Activated T-cell treated with anti-CD3 and anti-CD28 coated beads, Interleukin-2, amount 50 U/mL, for 4 hours (primary cell): ENCODE results near the gene CLRN2. TPM values are rescaled to one million over a fixed set of nuclear protein-coding genes. Genes with fewer than 3 reads are reported as not detected.

Source experiments
- ATAC-seq, 2 donors: fragments of 200-7000 bp; cut with Tn5 transposase; one replicate each; pipeline ENCODE4 v1.10.0; 2021
- DNase-seq: peaks from one replicate; pipeline ENCODE4 v3.0.0-alpha.2; 2020
- H3K27me3 Mint-ChIP-seq: one replicate; pipeline ENCODE4 v1.8.0; 2021; ENCODE audit warnings: low read depth, mixed read lengths
- H3K36me3 Mint-ChIP-seq: one replicate; pipeline ENCODE4 v1.8.0; 2022; ENCODE audit warnings: mixed read lengths; ENCODE audit not compliant: insufficient read depth
- H3K4me1 Mint-ChIP-seq: one replicate; pipeline ENCODE4 v1.8.0; 2021; ENCODE audit warnings: low read depth, mixed read lengths
- H3K4me3 Mint-ChIP-seq: one replicate; pipeline ENCODE4 v1.8.0; 2021; ENCODE audit warnings: mild to moderate bottlenecking, moderate library complexity, mixed read lengths
- H3K9me3 Mint-ChIP-seq: one replicate; pipeline ENCODE4 v1.8.0; 2021; ENCODE audit warnings: mixed read lengths
- total RNA-seq, 3 donors: library from RNA; stranded (reverse); gene quantifications; one replicate each; pipeline ENCODE4 v1.2.1, GENCODE V29; 2021

The CLRN2 gene
- total RNA-seq, 3 donors from 2014 or later: not detected

DNA sequence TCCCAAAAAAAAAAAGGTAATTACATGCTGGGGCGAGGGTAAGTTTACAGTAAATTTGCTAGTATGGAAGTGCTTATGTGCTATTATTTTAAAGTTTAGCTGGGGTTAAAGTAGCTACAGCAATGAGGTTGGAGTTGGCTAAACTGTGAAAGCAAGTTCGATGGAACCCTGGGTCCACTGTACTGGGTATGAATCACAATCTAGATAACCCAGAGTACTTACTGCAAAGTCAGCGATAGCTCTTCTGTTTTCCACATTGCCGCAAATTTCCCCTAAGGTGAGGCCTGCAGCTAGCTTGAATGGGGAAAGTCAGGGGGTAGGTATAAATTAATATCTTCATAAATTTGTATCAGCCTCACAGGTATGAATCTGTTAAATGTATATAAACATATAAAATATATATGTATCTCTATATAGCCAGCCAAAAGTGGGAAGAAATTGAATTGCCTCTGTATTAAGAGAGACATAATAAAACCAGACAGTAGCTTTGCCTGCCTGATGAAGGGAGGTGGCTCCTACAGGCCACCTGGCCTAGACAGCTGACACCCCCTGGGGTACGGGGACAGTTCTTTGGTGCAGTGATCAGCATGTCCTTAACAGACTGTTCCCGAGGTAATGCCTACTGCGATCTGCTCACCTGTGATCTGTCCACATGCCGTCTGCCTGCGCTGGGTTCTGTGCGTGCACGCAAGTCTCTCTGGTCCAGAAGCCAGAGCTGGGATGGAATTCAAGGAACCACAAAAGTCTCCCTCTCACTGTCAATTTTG is 30.6 kb downstream of the CLRN2 start:
- Mint-ChIP-seq H3K27me3 (peaks cover 17% of the 10 kb centered on the region), H3K9me3 (no peaks in the 10 kb centered on the region), H3K36me3 (no peaks in the 10 kb centered on the region), H3K4me3 (no peak overlapping the region), H3K4me1 (no peaks in the 10 kb centered on the region)
- no peak for DNase-seq
- no peak for ATAC-seq

DNA sequence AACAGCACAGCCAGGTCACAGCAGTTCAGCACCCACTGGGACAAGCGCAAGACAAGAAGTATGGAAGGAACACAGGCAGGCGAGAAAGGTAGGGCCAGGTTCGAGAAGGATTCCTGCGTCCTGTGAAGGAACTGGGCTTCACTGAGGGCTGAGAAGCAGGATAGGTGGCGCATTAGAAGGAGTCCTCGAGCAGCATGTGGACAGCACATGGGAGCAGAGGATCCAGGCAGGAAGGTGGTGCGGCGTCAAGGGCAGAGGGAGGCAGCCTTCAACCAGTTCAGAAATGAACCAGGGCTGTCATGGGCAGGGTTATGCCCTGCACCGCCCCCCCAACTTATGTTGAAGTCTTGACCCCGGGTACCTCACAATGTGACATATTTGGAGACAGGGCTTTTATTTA is 31.3 kb downstream of the CLRN2 start:
- Mint-ChIP-seq H3K4me3 (no peak overlapping the region), H3K9me3 (no peaks in the 10 kb centered on the region), H3K36me3 (no peaks in the 10 kb centered on the region), H3K27me3 (peaks cover 17% of the 10 kb centered on the region), H3K4me1 (no peaks in the 10 kb centered on the region)
- no peak for DNase-seq
- ATAC-seq: no peak

DNA sequence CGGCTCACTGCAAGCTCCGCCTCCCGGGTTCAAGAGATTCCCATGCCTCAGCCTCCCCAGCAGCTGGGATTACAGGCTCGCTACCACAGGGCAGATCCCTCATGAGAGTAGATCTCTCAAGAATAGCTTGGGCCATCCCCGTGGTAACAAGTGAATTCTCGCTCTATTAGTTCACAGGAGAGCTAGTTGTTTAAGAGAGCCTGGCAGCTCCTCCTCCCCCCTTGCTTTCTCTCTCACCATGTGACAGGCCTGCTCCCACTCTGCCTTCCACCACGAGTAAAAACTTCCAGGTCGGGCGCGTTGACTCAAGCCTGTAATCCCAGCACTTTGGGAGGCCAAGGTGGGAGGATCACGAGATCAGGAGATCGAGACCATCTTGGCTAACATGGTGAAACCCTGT is 31.7 kb downstream of the CLRN2 start:
- Mint-ChIP-seq H3K36me3 (no peaks in the 10 kb centered on the region), H3K27me3 (peaks cover 17% of the 10 kb centered on the region), H3K4me1 (no peaks in the 10 kb centered on the region), H3K9me3 (no peaks in the 10 kb centered on the region), H3K4me3 (no peak overlapping the region)
- DNase-seq (no peak), ATAC-seq (no peak)

DNA sequence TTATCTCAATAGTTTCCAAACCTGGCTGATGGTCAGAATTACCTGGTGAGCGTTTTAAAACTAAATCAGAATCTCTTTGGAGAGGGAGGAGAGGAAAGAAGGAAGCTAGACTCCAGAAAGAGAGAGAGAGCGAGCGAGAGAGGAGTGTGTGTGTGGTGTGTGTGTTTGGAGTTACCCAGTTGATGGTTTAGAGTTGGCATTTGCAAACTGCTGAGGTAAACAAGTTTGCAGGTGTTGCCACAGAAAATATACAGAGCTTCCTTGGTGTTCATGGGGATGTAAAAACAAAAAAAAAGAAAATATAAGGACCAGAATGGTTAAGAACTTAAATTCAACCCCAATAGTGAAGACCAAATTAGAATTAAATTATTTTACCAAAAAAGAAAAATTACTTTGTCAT is 35.6 kb downstream of the CLRN2 start:
- no peaks in the 10 kb centered on the region for H3K9me3 Mint-ChIP-seq
- H3K4me1 Mint-ChIP-seq: no peaks in the 10 kb centered on the region
- no peaks in the 10 kb centered on the region for H3K36me3 Mint-ChIP-seq
- no peak for DNase-seq
- no peak overlapping the region for H3K4me3 Mint-ChIP-seq
- H3K27me3 Mint-ChIP-seq: peaks cover 8% of the 10 kb centered on the region
- ATAC-seq: no peak

DNA sequence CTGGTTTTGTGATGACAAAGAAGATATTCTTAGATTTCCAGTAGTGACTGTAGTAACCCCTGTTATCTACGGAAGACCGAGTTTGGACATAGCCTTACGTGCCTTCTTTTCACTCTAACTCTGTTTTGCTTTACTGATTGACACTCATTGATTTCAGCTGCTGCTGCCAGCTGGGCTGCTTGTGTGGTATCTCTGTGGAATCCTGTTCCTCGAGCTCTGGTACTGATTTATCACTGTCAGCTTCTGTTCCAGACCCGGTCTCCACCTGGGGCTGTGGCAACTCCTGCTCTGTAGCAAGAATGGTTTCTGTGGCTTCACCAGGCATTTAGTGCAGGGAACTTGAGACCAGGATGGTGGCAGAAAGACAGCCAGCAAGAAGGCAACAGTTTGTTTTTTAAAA is 37.5 kb downstream of the CLRN2 start:
- Mint-ChIP-seq H3K4me3 (no peak overlapping the region), H3K27me3 (peaks cover 13% of the 10 kb centered on the region), H3K9me3 (no peaks in the 10 kb centered on the region), H3K36me3 (no peaks in the 10 kb centered on the region), H3K4me1 (no peaks in the 10 kb centered on the region)
- no peak for ATAC-seq
- DNase-seq: no peak

DNA sequence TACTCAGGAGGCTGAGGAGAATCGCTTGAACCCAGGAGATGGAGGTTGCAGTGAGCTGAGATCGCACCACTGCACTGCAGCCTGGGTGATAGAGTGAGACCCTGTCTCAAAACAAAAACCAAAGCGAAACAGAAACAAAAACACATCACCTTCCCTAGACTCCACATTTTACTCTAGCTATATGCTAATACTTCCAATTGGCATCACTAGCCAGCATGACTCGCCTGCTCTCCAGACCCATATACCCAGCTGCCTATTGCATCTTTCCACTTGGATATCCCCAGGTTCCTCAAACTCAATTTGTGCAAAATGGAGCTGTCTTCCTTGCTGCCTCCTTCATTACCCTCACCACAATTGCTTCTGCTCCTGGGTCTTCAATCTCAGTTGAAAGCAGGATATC is 39.6 kb downstream of the CLRN2 start:
- Mint-ChIP-seq H3K4me1 (no peaks in the 10 kb centered on the region), H3K9me3 (no peaks in the 10 kb centered on the region), H3K27me3 (peaks cover 13% of the 10 kb centered on the region), H3K4me3 (no peak overlapping the region), H3K36me3 (no peaks in the 10 kb centered on the region)
- DNase-seq (no peak), ATAC-seq (no peak)

DNA sequence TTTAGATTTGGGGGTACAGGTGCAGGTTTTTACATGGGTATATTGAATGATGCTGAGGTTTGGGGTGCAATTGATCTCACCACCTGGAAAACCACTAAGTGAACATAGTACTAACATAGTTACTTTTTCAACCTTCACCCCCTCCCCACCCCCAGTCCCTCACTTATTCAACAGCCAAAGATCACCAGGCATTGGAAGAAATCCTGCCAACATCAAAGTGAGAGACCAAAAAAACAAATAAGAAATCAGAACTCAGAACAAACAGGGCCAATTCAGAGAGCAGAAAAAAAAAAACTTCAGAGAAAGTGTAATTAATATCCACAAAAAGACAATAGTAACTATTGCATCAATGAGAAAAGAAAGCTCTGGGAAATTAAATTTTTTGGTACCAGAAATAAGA is 41.5 kb downstream of the CLRN2 start:
- H3K36me3 Mint-ChIP-seq: no peaks in the 10 kb centered on the region
- H3K4me1 Mint-ChIP-seq: no peaks in the 10 kb centered on the region

DNA sequence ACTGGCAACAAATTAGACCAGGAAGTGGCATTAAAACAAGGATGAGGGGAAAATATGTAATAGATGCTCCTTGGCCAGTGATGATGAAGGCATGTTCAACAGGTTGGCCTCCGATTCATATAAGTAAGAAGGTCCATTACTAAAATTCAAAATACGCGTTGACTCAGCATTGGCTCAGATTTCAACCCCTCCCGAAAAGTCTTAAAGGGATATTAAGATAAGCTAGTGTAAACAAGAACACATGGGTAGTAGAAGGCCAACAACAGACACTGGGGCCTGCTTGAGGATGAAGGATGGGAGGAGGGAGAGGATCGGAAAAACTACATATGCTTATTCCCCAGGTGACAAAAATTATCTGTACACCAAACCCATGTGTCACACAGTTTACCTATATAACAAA is 42.9 kb downstream of the CLRN2 start:
- no peak overlapping the region for H3K4me3 Mint-ChIP-seq
- H3K36me3 Mint-ChIP-seq: no peaks in the 10 kb centered on the region
- H3K9me3 Mint-ChIP-seq: no peaks in the 10 kb centered on the region
- peaks cover 11% of the 10 kb centered on the region for H3K27me3 Mint-ChIP-seq
- no peaks in the 10 kb centered on the region for H3K4me1 Mint-ChIP-seq
- DNase-seq: no peak
- ATAC-seq: no peak

More for the DNA sequence above, 41.5 kb downstream of the CLRN2 start:
- Mint-ChIP-seq H3K27me3 (peaks cover 11% of the 10 kb centered on the region), H3K4me3 (no peak overlapping the region), H3K9me3 (no peaks in the 10 kb centered on the region)
- DNase-seq: no peak
- no peak for ATAC-seq

DNA sequence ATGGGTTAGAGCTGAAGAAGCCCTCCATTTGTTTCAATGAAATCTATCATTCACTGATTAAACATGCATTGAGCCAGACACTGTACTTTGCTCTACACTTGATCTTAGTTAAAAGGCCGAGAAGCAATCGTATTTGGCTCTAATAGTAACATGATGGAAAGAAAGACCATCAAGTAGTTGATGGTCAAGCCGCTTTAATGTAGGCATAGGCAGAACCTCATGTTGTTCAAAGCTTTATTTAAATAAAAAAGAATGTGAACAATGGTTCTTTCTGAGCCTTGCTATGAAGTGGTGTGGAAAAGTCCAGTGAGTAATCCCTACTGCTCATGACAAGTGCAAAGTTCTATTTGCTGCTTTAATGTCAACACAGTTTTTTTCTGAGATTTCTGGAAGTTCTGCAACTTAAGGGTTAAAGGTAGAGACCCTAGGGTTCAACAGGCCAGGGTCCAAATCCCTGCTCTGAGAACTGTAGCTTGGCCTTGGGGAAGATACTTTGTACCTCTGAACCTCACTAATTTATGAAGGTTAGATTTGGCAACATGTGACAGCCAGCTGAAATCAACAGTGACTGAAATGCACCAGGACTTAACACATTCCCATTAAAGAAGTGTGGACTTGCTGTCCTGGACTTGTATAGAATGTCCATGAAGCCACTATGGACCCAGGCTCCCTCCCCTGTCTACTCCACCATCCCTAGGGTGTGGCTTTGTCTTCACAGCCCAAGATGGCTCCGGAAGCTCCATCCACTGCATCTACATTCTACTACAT is 44.2 kb downstream of the CLRN2 start:
- Mint-ChIP-seq H3K9me3 (no peaks in the 10 kb centered on the region), H3K36me3 (no peaks in the 10 kb centered on the region), H3K4me3 (no peak overlapping the region), H3K27me3 (peaks cover 11% of the 10 kb centered on the region), H3K4me1 (no peaks in the 10 kb centered on the region)
- DNase-seq: no peak
- ATAC-seq: no peak

DNA sequence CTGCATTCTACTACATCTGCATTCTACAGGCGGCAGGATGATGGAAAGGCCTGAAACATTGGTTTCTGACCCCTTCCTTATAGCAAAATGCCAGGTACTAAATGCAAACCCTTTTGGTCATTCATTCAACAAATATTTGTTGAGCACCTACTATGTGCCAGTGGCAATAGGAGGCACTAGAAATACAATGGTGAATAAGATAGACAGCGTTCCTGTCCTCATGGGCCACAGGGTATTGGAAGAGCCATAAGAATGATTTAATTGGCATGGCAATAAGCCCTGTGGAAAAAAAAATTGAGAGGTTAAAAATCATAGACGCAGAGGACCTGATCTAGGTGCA is 44.7 kb downstream of the CLRN2 start:
- Mint-ChIP-seq H3K36me3 (no peaks in the 10 kb centered on the region), H3K4me1 (no peaks in the 10 kb centered on the region), H3K27me3 (peaks cover 9% of the 10 kb centered on the region), H3K9me3 (no peaks in the 10 kb centered on the region), H3K4me3 (no peak overlapping the region)
- DNase-seq (no peak), ATAC-seq (no peak)

DNA sequence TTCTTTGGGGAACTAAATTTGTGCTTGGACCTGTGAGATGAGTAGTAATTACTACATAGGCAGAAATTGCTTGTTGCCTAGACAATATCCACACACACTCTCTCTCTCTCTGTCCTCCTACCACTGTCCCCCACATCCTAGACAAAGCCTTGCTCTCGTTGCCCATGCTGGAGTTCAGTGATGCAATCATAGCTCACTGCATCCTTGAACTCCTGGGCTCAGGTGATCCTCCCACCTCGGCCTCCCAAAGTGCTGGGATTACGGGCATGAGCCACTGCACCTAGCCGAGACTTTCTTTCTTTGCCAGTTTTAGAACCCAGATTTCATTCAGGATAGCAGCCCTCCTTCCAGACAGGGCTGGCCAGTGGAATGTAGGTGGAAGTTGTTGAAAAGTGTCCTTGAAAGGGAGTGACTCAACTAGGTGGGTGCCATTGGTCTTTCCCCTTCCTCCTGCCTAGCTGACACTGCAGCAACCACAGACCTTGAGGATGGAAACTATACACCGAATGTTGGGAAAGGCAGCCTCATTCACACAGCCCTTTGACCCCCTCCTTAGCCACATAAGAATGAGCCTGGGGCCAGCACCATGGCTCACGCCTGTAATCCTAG is 45.2 kb downstream of the CLRN2 start:
- H3K4me1 Mint-ChIP-seq: no peaks in the 10 kb centered on the region
- peaks cover 5% of the 10 kb centered on the region for H3K27me3 Mint-ChIP-seq
- ATAC-seq (no peak), DNase-seq (no peak)
- H3K4me3 Mint-ChIP-seq: no peak overlapping the region
- no peaks in the 10 kb centered on the region for H3K9me3 Mint-ChIP-seq
- no peaks in the 10 kb centered on the region for H3K36me3 Mint-ChIP-seq

DNA sequence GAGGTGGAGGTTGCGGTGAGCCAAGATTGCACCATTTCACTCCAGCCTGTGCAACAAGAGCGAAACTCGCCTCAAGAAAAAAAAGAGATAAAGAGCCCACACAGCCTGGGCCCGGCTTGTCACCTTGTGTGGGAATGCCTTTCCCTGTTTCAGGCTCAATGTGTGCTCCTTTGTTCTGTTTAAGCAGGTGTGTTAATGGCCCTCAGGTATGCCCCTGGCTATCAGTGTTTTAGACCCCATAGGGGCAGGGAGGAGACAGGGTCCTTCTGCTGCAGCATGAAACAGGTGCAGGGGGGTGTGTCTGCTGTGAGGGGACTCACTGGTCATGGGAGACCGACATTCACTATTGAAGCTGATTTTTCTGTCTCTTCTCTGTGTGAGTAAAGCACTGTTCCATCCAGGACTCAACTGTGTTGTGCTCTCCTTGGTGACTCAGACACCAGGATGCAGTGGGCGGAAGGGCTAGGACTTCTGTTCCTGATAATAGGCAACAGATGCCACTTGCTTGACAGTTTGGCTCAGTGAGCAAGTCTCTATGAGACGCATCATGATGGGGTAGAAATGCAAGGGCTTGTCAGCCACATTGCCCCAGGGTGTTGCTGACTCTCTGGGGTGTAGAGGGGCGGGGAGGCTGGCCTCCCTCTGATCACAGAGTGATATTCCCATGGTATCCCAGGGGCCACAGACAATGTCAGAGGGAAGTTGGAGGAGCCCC is 46.4 kb downstream of the CLRN2 start:
- Mint-ChIP-seq H3K9me3 (no peaks in the 10 kb centered on the region), H3K36me3 (no peaks in the 10 kb centered on the region), H3K4me1 (no peaks in the 10 kb centered on the region), H3K4me3 (no peak overlapping the region), H3K27me3 (peaks cover 3% of the 10 kb centered on the region)
- no peak for ATAC-seq
- DNase-seq: no peak

DNA sequence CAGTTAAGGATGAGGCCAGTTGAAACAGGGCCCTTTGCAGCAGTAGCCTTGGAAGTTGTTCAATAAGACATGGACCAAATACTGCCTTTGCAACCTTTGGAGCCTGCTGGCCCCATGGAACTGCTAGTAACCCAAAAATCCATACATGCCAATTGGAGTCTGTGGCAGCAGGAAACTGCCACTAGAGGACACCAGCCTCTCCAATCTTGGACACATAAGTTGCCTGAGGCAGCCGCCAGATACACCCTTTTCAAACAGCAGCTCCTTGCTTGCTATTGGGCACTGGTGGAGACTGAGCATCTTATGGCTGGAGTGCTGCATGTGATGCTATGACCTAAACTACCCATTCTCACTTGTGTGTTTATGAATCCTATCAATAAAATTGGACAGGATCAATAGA is 47.2 kb downstream of the CLRN2 start:
- no peaks in the 10 kb centered on the region for H3K9me3 Mint-ChIP-seq
- no peaks in the 10 kb centered on the region for H3K4me1 Mint-ChIP-seq
- H3K27me3 Mint-ChIP-seq: no peaks in the 10 kb centered on the region
- DNase-seq (no peak), ATAC-seq (no peak)
- H3K36me3 Mint-ChIP-seq: no peaks in the 10 kb centered on the region
- no peak overlapping the region for H3K4me3 Mint-ChIP-seq

DNA sequence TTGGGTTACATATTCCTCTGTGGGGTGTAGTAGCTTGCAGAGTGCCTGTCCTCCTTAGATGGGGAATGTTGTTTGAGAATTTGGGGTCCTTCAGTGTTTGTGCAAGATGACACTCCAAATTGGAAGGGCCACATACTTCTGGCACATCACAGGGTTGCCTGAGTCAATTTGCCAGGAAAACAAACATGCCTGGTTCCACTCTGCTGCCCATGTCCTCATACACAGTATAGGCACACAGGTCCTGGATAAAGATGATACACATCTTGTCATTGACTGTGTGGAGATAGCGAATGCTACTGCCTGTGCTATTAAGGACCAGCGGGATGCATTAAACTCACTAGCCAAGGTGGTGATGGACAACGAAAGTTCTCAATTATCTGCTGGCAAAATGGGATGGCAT is 50.9 kb downstream of the CLRN2 start:
- Mint-ChIP-seq H3K36me3 (no peaks in the 10 kb centered on the region), H3K4me3 (no peak overlapping the region), H3K27me3 (no peaks in the 10 kb centered on the region), H3K4me1 (no peaks in the 10 kb centered on the region), H3K9me3 (no peaks in the 10 kb centered on the region)
- DNase-seq (no peak), ATAC-seq (no peak)
